Immature natural killer cell (primary cell): ENCODE results near the gene CCNI. TPM values are rescaled to one million over a fixed set of nuclear protein-coding genes. Genes with fewer than 3 reads are reported as not detected.
"Not testable (repeated sequence)": the region's sequence is repeated elsewhere in the genome, so short reads cannot be mapped to it uniquely, and the experiment has no call there.

Experiments
- DNase-seq, 3 donors: peaks; one replicate each; pipeline ENCODE4 v3.0.0; 2022; ENCODE audit warnings: mixed read lengths in 1 of 3
- H3K27ac Mint-ChIP-seq, 6 donors: one replicate each; pipeline ENCODE4 v1.8.0; 2020; ENCODE audit warnings: mixed read lengths in 6 of 6, mild to moderate bottlenecking in 5 of 6, inconsistent platforms in 4 of 6, moderate library complexity in 3 of 6
- H3K27me3 Mint-ChIP-seq, 3 donors: one replicate each; pipeline ENCODE4 v1.8.0; 2020 to 2021; ENCODE audit warnings: low read depth in 3 of 3, mild to moderate bottlenecking in 3 of 3, mixed read lengths in 3 of 3, moderate library complexity in 3 of 3, inconsistent platforms in 1 of 3
- H3K36me3 Mint-ChIP-seq, 3 donors: one replicate each; pipeline ENCODE4 v1.8.0; 2020; ENCODE audit warnings: mixed read lengths in 3 of 3, inconsistent platforms in 2 of 3, mild to moderate bottlenecking in 2 of 3
- H3K4me1 Mint-ChIP-seq, 2 donors: one replicate each; pipeline ENCODE4 v1.8.0; 2020; ENCODE audit warnings: inconsistent platforms in 2 of 2, mild to moderate bottlenecking in 2 of 2, mixed read lengths in 2 of 2, moderate library complexity in 1 of 2
- H3K4me3 Mint-ChIP-seq, 5 donors: one replicate each; pipeline ENCODE4 v1.8.0; 2020; ENCODE audit warnings: mild to moderate bottlenecking in 5 of 5, mixed read lengths in 5 of 5, inconsistent platforms in 3 of 5, moderate library complexity in 3 of 5
- H3K9me3 Mint-ChIP-seq, 6 donors: one replicate each; pipeline ENCODE4 v1.8.0; 2020; ENCODE audit warnings: mild to moderate bottlenecking in 6 of 6, mixed read lengths in 6 of 6, inconsistent platforms in 4 of 6, moderate library complexity in 3 of 6
- polyA plus RNA-seq, 3 donors: library from polyadenylated mRNA; unstranded; fragments of 300-500 nt; fragmentation: Illumina TruSeq; gene quantifications; one replicate each; pipeline ENCODE4 v1.2.3, GENCODE V29; 2021

CCNI gene
- polyA plus RNA-seq, 3 donors from 2014 or later: 223 to 256 (median 226) TPM

DNA sequence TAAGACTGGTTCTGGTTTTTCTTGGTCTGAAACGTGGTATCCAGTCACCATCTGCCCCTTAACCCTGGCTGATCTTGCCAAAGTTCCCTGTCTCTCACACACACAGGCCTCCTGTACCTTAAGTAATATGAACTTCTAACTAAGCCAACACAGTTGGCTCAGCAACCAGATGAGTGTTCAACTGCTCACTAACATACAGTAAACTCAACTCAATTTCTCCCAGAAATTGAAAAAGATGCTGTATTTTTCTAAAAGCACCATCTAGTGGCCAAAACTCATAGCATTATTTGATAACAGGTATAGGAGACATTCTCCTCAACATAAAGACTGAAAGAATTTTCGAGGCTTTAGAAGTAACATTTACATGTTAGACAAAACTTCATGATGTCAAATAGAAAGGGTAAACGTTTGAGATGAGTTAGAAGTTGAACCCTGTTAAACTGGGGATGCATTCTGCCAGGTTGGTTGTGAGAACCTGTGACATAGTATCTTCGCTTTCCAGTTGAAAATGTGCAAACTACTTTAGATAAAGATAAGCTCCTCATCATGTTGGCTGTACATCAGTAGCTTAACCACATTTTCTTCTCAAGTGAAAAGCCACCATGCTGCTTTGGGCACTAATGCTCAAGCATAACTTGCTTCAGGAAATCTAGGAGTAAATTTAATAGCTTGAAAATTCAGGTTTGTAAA lies 31.2 kb downstream of the CCNI start:
- peaks cover 0 to 2% (median 0%) of the 10 kb centered on the region in 3 donors for H3K27me3 Mint-ChIP-seq
- no peak overlapping the region for H3K4me3 Mint-ChIP-seq

DNA sequence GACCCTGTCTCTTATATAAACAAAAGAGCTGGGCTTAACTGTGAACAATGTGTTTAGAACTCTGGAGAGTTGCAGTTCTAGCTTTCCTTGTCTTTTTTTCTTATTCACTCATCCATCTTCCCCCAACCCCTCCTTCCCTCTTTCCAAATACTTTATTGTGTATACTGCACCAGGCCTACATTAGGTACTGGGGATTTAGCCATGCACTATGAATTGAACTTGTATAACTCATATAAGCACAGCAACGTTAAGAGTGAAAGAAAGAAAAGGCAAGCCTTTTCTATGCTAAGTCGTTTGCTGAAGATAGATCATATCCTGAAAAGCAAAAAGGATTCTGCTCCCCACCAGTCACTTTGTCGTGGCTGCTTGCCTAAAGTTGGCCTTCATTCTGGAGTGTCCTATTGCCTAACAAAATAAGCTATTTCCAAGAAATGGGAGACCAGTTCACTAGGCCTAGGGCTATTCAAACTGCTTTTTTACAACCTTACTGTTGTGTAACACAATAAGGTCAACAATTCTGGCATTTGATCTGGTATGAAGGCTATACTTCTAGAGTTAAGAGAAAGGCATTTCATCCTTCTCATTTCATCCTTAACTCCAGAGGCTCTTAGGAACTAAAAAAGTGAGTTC lies 32.2 kb downstream of the CCNI start:
- no peak for DNase-seq
- Mint-ChIP-seq H3K36me3 (peaks cover 7 to 26% (median 12%) of the 10 kb centered on the region in 3 donors), H3K27me3 (peaks cover 0 to 2% (median 2%) of the 10 kb centered on the region in 3 donors), H3K4me3 (no peak overlapping the region), H3K4me1 (peaks cover 5 to 18% of the 10 kb centered on the region in 2 donors), H3K27ac (peak overlapping the region in 2 of 6 donors; percentile 11 to 77), H3K9me3 (no peaks in the 10 kb centered on the region)

More for the DNA sequence above, 31.2 kb downstream of the CCNI start:
- DNase-seq: no peak
- H3K27ac Mint-ChIP-seq: peak overlapping the region in 5 of 6 donors; percentile 18 to 85 (median 75)
- peaks cover 7 to 22% (median 14%) of the 10 kb centered on the region in 3 donors for H3K36me3 Mint-ChIP-seq
- H3K4me1 Mint-ChIP-seq: peaks cover 5 to 18% of the 10 kb centered on the region in 2 donors
- no peaks in the 10 kb centered on the region for H3K9me3 Mint-ChIP-seq

DNA sequence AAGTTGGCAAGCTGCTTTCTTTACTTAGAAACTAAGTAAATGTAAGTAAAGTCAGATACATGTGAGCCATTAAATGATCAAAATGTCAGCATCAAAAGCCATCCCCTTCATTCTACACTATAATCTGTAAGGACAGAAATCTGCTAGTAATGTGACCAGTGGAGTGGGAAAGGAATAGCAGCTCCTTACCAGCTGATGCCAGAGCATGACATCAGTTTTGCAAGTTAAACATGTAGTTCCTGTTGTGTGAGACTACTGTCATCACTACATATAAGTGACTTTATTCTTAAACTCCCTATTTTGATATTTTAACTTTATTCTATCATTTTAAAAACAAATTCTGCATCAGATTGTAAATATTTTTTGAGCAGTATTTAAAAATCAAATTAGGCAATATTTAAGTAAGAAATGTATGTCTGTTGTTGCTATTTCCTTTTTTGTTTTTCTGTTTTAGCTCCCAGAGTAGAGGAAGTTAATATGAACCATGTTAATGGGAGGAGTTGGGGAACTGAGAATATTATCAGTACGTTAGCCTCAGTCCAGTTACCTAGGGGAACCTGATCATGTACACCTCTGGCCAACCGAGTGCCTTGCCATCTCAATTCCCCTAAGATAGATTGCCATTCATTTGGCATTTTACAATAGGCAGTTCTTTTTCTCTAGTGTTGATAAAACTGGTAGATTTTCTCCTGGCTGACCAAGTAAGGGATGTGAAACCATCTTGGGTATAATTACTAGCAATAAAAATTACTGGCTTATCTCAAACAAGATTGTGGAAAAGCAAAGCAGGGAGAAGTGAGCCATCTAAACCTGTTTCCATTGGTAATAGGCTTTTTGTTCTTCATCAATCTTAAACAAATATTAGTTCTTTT lies 34.7 kb downstream of the CCNI start:
- Mint-ChIP-seq H3K4me3 (no peak overlapping the region), H3K27me3 (peaks cover 0 to 5% (median 2%) of the 10 kb centered on the region in 3 donors), H3K27ac (no peak overlapping the region), H3K9me3 (no peaks in the 10 kb centered on the region), H3K4me1 (peaks cover 3 to 6% of the 10 kb centered on the region in 2 donors), H3K36me3 (peaks cover 10 to 27% (median 15%) of the 10 kb centered on the region in 3 donors)
- no peak for DNase-seq

DNA sequence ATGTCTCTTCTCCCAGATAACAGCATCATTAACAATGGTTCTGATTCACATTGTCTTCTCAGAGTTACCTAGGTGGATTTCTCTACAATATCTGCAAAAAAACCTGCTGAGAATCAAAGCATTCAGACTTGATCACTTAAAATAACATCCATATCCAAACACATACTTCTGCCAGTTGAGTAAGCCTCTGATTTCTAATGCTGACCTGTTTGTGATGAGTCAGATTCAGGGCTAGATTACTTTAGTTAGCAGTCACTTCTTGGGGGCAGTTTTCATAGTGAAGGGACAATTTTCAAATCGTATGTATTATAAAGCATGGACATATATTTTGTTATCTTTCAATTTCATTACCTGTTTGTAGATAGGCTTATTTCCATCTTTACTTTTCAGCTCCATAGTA lies 35.5 kb downstream of the CCNI start:
- Mint-ChIP-seq H3K4me1 (peaks cover 3 to 6% of the 10 kb centered on the region in 2 donors), H3K27ac (no peak overlapping the region)

DNA sequence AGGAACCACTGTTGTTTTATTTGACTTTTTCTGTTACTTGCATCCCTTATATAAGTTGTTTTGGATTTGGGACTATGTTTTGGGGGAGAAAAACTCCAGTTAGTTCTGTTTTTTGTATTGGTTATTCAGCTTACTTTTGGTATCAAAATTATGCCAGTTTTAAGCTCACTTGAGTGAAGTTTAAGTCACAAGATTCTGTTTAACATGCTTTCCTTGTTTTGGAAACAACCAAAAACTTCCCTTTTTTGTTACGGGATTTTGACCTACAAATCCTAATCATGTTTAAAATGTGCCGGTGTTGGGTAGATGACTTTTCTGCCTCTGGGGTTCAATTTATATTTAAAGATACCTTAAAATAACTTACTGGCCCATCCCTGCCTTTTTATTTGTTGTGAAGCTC lies 36.0 kb downstream of the CCNI start:
- no peak for DNase-seq
- peaks cover 3 to 6% of the 10 kb centered on the region in 2 donors for H3K4me1 Mint-ChIP-seq
- H3K36me3 Mint-ChIP-seq: peaks cover 10 to 38% (median 22%) of the 10 kb centered on the region in 3 donors
- no peak overlapping the region for H3K4me3 Mint-ChIP-seq
- no peaks in the 10 kb centered on the region for H3K9me3 Mint-ChIP-seq
- H3K27ac Mint-ChIP-seq: no peak overlapping the region
- H3K27me3 Mint-ChIP-seq: peaks cover 0 to 3% (median 2%) of the 10 kb centered on the region in 3 donors

More for the DNA sequence above, 35.5 kb downstream of the CCNI start:
- H3K4me3 Mint-ChIP-seq: no peak overlapping the region
- DNase-seq: no peak
- H3K9me3 Mint-ChIP-seq: no peaks in the 10 kb centered on the region
- H3K36me3 Mint-ChIP-seq: peaks cover 10 to 34% (median 19%) of the 10 kb centered on the region in 3 donors
- H3K27me3 Mint-ChIP-seq: peaks cover 0 to 3% (median 2%) of the 10 kb centered on the region in 3 donors

DNA sequence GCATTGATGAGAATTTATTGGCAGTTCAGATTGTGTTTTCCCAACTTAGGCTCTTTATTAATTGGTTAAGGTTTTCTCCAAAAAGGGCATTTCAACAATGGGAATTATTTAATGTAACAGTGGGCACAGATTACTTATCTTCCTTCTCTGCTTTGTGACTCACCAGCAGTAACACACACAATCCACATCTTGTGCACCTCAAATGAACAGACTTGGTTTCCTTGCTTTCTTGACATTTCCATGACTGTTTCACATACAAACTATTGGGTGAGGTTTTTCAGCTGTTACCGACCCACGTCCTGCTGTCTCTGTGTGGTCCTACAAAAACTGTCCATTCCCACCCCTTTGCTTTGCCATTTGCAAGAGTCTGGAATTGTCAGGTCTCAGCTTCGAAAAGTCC lies 38.1 kb downstream of the CCNI start:
- H3K27me3 Mint-ChIP-seq: peaks cover 0 to 3% (median 2%) of the 10 kb centered on the region in 3 donors
- no peak for DNase-seq
- H3K27ac Mint-ChIP-seq: no peak overlapping the region
- no peaks in the 10 kb centered on the region for H3K9me3 Mint-ChIP-seq
- no peak overlapping the region for H3K4me3 Mint-ChIP-seq
- no peaks in the 10 kb centered on the region for H3K4me1 Mint-ChIP-seq
- H3K36me3 Mint-ChIP-seq: peaks cover 10 to 53% (median 24%) of the 10 kb centered on the region in 3 donors

DNA sequence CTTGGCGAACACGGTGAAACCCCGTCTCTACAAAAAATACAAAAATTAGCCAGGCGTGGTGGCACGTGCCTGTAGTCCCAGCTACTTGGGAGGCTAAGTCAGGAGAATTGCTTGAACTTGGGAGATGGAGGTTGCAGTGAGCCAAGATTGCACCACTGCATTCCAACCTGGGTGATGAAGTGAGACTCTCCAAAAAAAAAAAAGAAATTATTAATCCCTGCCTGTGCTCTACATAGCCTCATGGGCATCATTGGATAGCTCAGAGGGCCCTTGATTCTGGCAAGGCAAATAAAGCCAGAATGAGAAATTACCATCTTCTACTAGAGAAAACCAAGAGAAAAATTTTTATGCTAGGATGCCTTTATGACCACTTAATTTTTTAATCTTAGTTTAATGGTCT lies 38.6 kb downstream of the CCNI start:
- not testable (repeated sequence) for H3K4me3 Mint-ChIP-seq, H3K27ac Mint-ChIP-seq, H3K4me1 Mint-ChIP-seq, H3K27me3 Mint-ChIP-seq, H3K9me3 Mint-ChIP-seq, DNase-seq
- H3K36me3 Mint-ChIP-seq: peaks cover 10 to 53% (median 24%) of the 10 kb centered on the region in 3 donors

DNA sequence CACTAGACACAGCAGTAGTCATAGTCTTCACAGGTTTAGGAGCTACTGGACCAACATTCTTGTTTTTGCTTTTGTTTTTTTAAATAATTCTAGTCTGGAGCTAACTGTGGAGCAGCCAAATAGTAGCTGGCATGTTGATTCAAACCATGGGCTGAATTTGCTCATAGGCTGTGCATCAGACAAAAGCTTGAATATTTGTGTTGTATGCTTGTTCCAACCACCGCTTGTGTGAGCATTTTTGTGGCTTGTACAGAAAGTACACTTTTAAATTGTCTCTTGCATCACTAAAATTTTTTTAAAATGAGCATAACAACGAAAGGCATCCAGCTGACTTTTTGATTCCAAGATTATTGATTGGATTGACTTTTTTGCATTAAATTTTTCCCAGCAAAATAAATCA lies 39.6 kb downstream of the CCNI start:
- Mint-ChIP-seq H3K36me3 (peaks cover 10 to 61% (median 24%) of the 10 kb centered on the region in 3 donors), H3K4me3 (no peak overlapping the region), H3K9me3 (no peaks in the 10 kb centered on the region), H3K4me1 (peaks cover 13 to 14% of the 10 kb centered on the region in 2 donors), H3K27me3 (peaks cover 0 to 3% (median 2%) of the 10 kb centered on the region in 3 donors), H3K27ac (no peak overlapping the region)
- DNase-seq: no peak

DNA sequence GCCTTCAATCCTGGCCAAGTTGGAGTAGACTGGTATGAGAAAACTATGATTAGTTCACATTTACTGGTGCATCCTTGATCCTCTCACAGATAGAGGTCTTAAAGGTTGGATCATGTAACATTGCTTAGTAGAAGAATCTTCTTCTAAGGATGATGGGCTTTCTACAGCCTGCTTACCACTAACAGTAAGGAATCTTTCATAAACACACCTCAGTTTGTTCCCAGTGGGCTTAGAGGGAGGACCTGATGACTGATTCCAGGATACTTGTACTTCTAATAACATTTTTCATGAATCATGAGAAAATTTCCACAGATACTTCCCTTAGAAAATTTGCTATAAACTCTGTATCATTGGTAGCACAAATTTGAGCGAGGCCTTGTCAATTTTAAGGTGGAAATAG lies 40.6 kb downstream of the CCNI start:
- no peak overlapping the region for H3K27ac Mint-ChIP-seq
- no peak overlapping the region for H3K4me3 Mint-ChIP-seq
- DNase-seq: no peak
- peaks cover 18 to 21% of the 10 kb centered on the region in 2 donors for H3K4me1 Mint-ChIP-seq
- H3K9me3 Mint-ChIP-seq: no peaks in the 10 kb centered on the region
- H3K36me3 Mint-ChIP-seq: peaks cover 15 to 64% (median 27%) of the 10 kb centered on the region in 3 donors
- H3K27me3 Mint-ChIP-seq: peaks cover 0 to 3% (median 2%) of the 10 kb centered on the region in 3 donors

DNA sequence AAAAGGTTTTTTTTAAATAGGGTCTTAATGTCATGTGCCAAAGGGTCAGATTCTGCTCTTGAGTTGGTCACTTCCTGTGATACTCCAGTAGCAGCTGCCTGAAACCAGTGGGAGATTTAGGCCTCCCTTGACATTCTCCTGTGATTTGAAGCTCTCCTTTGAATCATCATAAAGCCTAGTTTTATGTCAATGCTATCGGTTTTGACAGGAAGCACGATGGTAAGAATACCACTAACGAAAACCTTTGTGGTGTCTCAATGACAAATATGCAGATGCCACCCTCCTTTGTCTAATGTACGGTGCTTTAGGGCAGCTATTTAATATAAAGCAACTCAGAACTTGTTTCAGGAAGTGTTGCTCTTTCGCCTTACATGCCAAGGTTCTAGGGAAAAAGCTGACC lies 44.2 kb downstream of the CCNI start:
- H3K4me3 Mint-ChIP-seq: no peak overlapping the region
- H3K27ac Mint-ChIP-seq: peak overlapping the region in 4 of 6 donors; percentile 29 to 46 (median 46)
- H3K36me3 Mint-ChIP-seq: peaks cover 21 to 63% (median 23%) of the 10 kb centered on the region in 3 donors
- H3K9me3 Mint-ChIP-seq: no peaks in the 10 kb centered on the region
- peak in 2 of 3 donors; percentile 18 to 31 for DNase-seq
- H3K27me3 Mint-ChIP-seq: peaks cover 0 to 3% (median 0%) of the 10 kb centered on the region in 3 donors
- H3K4me1 Mint-ChIP-seq: peaks cover 18 to 21% of the 10 kb centered on the region in 2 donors

DNA sequence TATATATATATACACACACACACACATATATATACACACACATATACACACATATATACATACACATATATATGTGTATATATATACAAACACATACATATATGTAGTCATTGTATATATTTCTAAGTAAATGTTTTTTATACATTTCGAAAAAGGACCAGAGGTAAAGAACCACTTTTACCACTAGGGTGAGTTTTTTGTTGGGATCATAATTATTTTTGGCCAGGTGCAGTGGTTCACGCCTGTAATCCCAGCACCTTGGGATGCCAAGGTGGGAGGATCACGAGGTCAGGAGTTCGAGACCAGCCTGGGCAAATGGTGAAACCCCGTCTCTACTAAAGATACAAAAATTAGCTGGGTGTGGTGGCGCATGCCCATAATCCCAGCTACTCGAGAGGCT lies 46.0 kb downstream of the CCNI start:
- H3K27ac Mint-ChIP-seq: not testable (repeated sequence)

DNA sequence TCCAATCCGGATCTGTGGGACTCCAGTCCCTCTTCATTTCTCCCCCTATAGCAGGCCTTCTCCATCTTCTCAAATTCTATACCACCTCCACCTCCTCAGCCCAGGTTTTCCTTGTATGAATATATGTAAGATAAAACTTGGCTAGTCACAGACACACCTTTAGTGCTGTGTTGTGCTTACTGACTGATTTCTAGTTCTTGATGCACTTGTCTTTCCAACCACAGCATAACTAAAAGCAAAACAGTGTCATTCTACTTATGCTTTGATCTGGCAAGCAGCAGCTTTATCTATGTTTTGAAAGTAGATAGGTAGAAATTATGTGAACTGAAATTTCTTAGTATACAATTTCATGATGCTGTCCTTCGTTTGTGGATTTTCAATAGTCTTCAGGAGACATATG lies 47.5 kb downstream of the CCNI start:
- Mint-ChIP-seq H3K27me3 (peaks cover 0 to 3% (median 1%) of the 10 kb centered on the region in 3 donors), H3K27ac (peak overlapping the region in 1 of 6 donors; percentile 53), H3K4me3 (no peak overlapping the region), H3K9me3 (no peaks in the 10 kb centered on the region), H3K36me3 (peaks cover 17 to 53% (median 29%) of the 10 kb centered on the region in 3 donors), H3K4me1 (peaks cover 18 to 21% of the 10 kb centered on the region in 2 donors)
- no peak for DNase-seq

More for the DNA sequence above, 46.0 kb downstream of the CCNI start:
- not testable (repeated sequence) for H3K4me3 Mint-ChIP-seq, H3K9me3 Mint-ChIP-seq, H3K27me3 Mint-ChIP-seq, DNase-seq
- Mint-ChIP-seq H3K36me3 (peaks cover 19 to 54% (median 25%) of the 10 kb centered on the region in 3 donors), H3K4me1 (peaks cover 18 to 21% of the 10 kb centered on the region in 2 donors)

DNA sequence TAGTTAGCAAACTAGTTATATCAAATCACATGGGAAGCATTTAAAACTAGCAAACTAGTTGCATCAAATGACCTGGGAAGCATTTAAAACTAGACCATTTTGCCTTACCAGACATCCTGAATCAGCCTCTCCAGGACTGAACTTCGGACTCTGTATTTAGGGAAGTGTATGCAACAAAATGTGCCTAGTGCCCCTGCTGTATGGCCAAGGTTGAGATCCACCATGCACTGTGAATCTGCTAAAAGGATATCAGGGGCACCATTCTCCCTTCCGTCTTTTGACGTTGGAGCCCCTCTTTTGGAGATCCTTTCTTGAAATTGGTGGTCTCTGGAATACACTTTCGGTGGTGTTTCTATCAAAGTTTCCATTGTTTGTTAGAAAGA lies 49.5 kb downstream of the CCNI start:
- Mint-ChIP-seq H3K4me3 (no peak overlapping the region), H3K27ac (no peak overlapping the region), H3K9me3 (no peaks in the 10 kb centered on the region), H3K4me1 (peaks cover 5 to 9% of the 10 kb centered on the region in 2 donors), H3K36me3 (peaks cover 17 to 47% (median 29%) of the 10 kb centered on the region in 3 donors), H3K27me3 (peaks cover 0 to 3% (median 1%) of the 10 kb centered on the region in 3 donors)
- no peak for DNase-seq
